HEK293 (cell line): ENCODE measurements around the gene CALB2.

Source experiments
- CTCF ChIP-seq: fragments of 450-650 bp; formaldehyde crosslinking; IDR thresholded peaks from 2 replicates; pipeline ENCODE4 v1.5.1; 2016; ENCODE audit warnings: missing biosample characterization, missing genetic modification characterization
- ZBTB10 ChIP-seq: fragments of 450-650 bp; formaldehyde crosslinking; IDR thresholded peaks from 2 replicates; pipeline ENCODE4 v1.5.1; 2016; ENCODE audit warnings: missing biosample characterization, missing genetic modification characterization
- ZNF155 ChIP-seq: fragments of 450-650 bp; formaldehyde crosslinking; IDR thresholded peaks from 2 replicates; pipeline ENCODE4 v1.5.1; 2016; ENCODE audit warnings: missing biosample characterization, missing genetic modification characterization
- ZNF221 ChIP-seq: fragments of 450-650 bp; formaldehyde crosslinking; IDR thresholded peaks from 2 replicates; pipeline ENCODE4 v1.5.1; 2017; ENCODE audit warnings: missing biosample characterization, missing genetic modification characterization, borderline replicate concordance
- ZNF514 ChIP-seq: fragments of 450-650 bp; formaldehyde crosslinking; IDR thresholded peaks from 2 replicates; pipeline ENCODE4 v1.5.1; 2016; ENCODE audit warnings: missing biosample characterization, missing genetic modification characterization
- ZNF785 ChIP-seq: fragments of 450-650 bp; formaldehyde crosslinking; IDR thresholded peaks from 2 replicates; pipeline ENCODE4 v1.5.1; 2016; ENCODE audit warnings: missing biosample characterization, missing genetic modification characterization
- ZSCAN5A ChIP-seq: fragments of 450-650 bp; formaldehyde crosslinking; IDR thresholded peaks from 2 replicates; pipeline ENCODE4 v1.5.1; 2016; ENCODE audit warnings: missing biosample characterization, missing genetic modification characterization

- TF ChIP-seq CTCF (tag by site-specific recombination) (no peak), ZBTB10 (tag by site-specific recombination) (no peak), ZNF514 (tag by site-specific recombination) (no peak), ZSCAN5A (tag by site-specific recombination) (no peak), ZNF155 (no peak), ZNF221 (tag by site-specific recombination) (no peak), ZNF785 (tag by site-specific recombination) (no peak)
These were observed 18.1 kb downstream of the CALB2 start for GRCh38 chr16:71376465-71377157.
